ENCODE measurements around the gene DTX1. TPM values are rescaled to one million over a fixed set of nuclear protein-coding genes. Genes with fewer than 3 reads are reported as not detected.

The DTX1 gene
- total RNA-seq, 1 experiment from 2014 or later = 3.0 TPM

- Histone ChIP-seq H4K91ac (ENCODE audit: insufficient read length, low read depth, low read length) (no peak overlapping the region), H3K9me3 (ENCODE audit: control insufficient read depth, low read depth, low read length) (no peaks in the 10 kb centered on the region), H3T11ph (ENCODE audit: low read length) (no peak overlapping the region), H3K9ac (ENCODE audit: extremely low read depth, insufficient read length, low read length) (no peak overlapping the region), H3K27me3 (ENCODE audit: insufficient read depth, low read length) (peaks cover 1% of the 10 kb centered on the region; the same call in 1 of the 2 replicates), H3K4ac (ENCODE audit: low read depth, low read length) (no peak overlapping the region), H3K4me2 (ENCODE audit: insufficient read depth, insufficient read length, low read length) (no peak overlapping the region), H4K8ac (replicated peaks; ENCODE audit: insufficient read length, low read depth, low read length) (no peak overlapping the region), H3K18ac (ENCODE audit: insufficient read length, low read depth, low read length) (no peak overlapping the region), H3K4me1 (ENCODE audit: insufficient read depth, low read length) (peaks cover 2% of the 10 kb centered on the region; the same call in 1 of the 2 replicates), H3K27ac (ENCODE audit: insufficient read length, low read depth, low read length) (no peak overlapping the region), H3K79me2 (ENCODE audit: insufficient read depth, low read length) (no peaks in the 10 kb centered on the region), H2BK12ac (ENCODE audit: insufficient read length, low read depth, low read length) (no peak overlapping the region), H3K23ac (ENCODE audit: insufficient read length, low read depth, low read length) (no peak overlapping the region), H3K23me2 (ENCODE audit: insufficient read length, low read depth, low read length, poor library complexity, severe bottlenecking) (peaks cover 4% of the 10 kb centered on the region), H3K56ac (ENCODE audit: insufficient read length, low read depth, low read length) (no peak overlapping the region), H4K5ac (ENCODE audit: insufficient read length, low read depth, low read length) (no peak overlapping the region), H2AK5ac (ENCODE audit: insufficient read length, low read length) (no peak overlapping the region), H4K20me1 (ENCODE audit: control insufficient read depth, insufficient read depth, insufficient read length) (no peaks in the 10 kb centered on the region), H3K14ac (ENCODE audit: insufficient read depth, low read length) (no peak overlapping the region), H2AFZ (ENCODE audit: low read length) (no peak overlapping the region), H2BK20ac (ENCODE audit: low read depth, low read length, poor library complexity, severe bottlenecking) (no peak overlapping the region), H2BK120ac (ENCODE audit: low read depth, low read length, poor library complexity, severe bottlenecking) (no peak overlapping the region), H2BK15ac (ENCODE audit: low read depth, low read length) (no peak overlapping the region), H2BK5ac (ENCODE audit: insufficient read length, low read length) (no peak overlapping the region), H3K79me1 (ENCODE audit: insufficient read depth, low read depth, low read length, poor library complexity, severe bottlenecking) (no peaks in the 10 kb centered on the region)
- no peak overlapping the region for H3K27ac Mint-ChIP-seq
- no peak for TF ChIP-seq CTCF (conservative IDR thresholded peaks at IDR 0.05)
- H3K4me1 Mint-ChIP-seq = peaks cover 15 to 31% of the 10 kb centered on the region in 2 experiments
- peaks cover 6% of the 10 kb centered on the region in 2 experiments; a peak in 4 of 5 replicates for H3K9me3 Mint-ChIP-seq
- no peaks in the 10 kb centered on the region; a peak in 3 of 7 replicates for H3K36me3 Mint-ChIP-seq (ENCODE audit: insufficient read depth in 1 of 3, low read depth in 3 of 3)
- no peak overlapping the region for H3K4me3 Mint-ChIP-seq
- DNase-seq = no peak
- peaks cover 27% of the 10 kb centered on the region for H3K27me3 Mint-ChIP-seq (ENCODE audit: low read depth)
- WGBS (ENCODE audit: extremely low coverage, insufficient read length, low lambda C conversion rate) = no CpG with 5 or more reads among the region's 2 CpGs
These were observed 90.5 kb downstream of the DTX1 start for GRCh38 chr12:113146999-113147398.

Other genes with a start within 250 kb of the DTX1 start
- 0.20 TPM in 1 of 2 replicates, not detected in the other for gene OAS1, start 149.8 kb upstream of the DTX1 start, total RNA-seq (2021)
- 0.70 and 0.81 TPM in 2 replicates for gene OAS3, start 118.3 kb upstream of the DTX1 start, total RNA-seq (2021)
- not detected in 2 replicates for gene OAS2, start 78.2 kb upstream of the DTX1 start, total RNA-seq (2021)
- 2.3 and 2.7 TPM in 2 replicates for gene RASAL1, start 79.0 kb downstream of the DTX1 start, total RNA-seq (2021)
- not detected in 2 replicates for gene CFAP73, start 93.0 kb downstream of the DTX1 start, total RNA-seq (2021)
- gene DDX54, start 128.7 kb downstream of the DTX1 start, total RNA-seq (2021) = 83.0 TPM in 2 replicates
- gene RITA1, start 129.0 kb downstream of the DTX1 start, total RNA-seq (2021) = 26.0 and 26.1 TPM in 2 replicates
- 13.5 and 16.1 TPM in 2 replicates for gene TPCN1, start 164.7 kb downstream of the DTX1 start, total RNA-seq (2021)

Data from H9 (cell line).